IPS DF 4.7 (cell line): Measurements from ENCODE around the gene ZNF705A.
"Not testable (repeated sequence)": the region's sequence is repeated elsewhere in the genome, so short reads cannot be mapped to it uniquely, and the experiment has no call there.

Experiments
- DNase-seq: peaks from one replicate; pipeline ENCODE4 v3.0.0-alpha.2; 2013; ENCODE audit warnings: low spot score; ENCODE audit errors: extremely low read depth

ZNF705A gene

DNA sequence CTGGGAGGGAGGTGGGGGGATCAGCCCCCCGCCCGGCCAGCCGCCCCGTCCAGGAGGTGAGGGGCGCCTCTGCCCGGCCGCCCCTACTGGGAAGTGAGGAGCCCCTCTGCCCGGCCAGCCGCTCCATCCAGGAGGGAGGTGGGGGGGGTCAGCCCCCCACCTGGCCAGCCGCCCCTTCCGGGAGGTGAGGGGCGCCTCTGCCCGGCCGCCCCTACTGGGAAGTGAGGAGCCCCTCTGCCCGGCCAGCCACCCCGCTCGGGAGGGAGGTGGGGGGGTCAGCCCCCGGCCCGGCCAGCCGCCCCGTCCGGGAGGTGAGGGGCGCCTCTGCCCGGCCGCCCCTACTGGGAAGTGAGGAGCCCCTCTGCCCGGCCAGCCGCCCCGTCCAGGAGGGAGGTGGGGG, 27.4 kb downstream of the ZNF705A start:
- not testable (repeated sequence) for DNase-seq

DNA sequence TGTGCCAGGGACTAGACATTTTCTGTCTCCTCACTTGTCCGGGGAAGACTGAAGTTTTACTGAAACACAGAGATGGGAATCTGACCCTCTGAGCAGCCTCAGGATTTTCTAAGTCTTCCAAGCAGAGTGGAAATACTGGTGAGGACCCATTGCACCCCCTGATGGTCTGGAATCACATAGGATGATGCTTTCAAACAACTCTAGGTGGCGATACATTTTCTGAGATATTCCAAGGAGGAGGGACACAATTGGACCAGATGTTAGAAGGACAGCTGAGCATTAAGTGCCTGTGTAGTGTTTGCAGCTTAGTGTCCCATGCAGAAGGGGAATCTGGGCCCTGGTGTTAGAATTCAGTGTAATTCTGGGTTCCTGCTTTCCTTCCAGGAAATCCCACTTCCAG, 31.3 kb downstream of the ZNF705A start:
- not testable (repeated sequence) for DNase-seq

DNA sequence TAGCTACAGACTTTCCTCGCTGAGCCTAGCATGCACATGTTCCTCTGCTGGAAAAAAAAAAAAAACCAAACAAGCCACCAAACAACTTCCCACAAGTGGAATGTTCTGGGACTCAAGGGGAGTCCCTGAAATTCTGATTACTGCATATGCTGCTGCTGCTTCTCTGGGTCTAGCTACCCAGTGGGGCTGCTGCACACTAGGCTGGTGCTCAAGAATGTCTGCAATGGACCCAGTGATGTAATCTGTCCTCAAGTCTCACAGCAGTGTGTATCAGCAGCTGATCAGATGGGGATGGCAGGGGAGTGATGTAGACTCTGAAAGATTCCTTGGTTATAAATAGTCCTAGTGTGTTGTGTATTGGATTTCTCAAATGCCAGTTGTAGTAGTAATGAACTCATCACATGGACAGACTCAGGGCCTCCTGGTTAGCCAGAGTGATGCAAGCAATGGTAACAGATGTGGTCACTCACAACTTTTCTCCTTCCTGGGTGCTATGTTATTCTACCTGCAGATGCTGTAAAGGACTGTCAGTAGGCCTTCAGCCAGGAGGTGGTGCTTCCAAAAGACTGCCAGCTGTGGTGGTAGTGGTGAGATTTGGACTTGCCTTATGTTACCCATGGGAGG, 41.0 kb downstream of the ZNF705A start:
- not testable (repeated sequence) for DNase-seq

DNA sequence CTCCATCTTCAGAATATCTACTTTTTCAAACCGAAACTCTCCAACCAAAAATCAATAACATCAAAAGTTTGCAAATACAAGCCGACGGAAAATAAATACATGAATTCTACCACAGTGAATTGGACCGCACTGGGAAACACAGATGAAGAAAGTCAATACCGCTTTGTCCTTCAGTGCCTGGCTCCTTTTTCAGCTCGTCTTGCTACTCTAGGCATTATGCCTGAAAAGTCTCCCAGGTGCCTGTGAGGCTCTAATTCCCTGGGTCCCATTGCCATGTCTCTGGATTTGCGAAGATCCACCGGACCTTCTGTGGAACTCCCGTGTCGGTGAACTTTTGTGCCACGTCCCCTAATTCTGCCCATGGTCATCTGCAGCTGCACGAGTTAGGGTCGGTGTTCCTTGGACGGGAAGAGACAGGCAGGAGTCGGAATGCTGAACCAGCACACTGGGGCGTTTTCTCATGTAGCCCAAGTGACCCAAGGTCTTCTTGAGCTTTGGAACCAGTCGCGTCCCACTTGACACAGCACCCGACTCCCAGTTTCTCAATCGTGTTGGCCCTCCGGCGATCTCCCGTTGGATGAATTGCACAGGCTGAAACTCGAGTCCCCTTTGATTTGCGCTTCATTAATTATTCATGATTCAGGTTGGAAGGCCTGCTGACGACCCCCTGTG, 62.0 kb downstream of the ZNF705A start:
- DNase-seq = not testable (repeated sequence)

DNA sequence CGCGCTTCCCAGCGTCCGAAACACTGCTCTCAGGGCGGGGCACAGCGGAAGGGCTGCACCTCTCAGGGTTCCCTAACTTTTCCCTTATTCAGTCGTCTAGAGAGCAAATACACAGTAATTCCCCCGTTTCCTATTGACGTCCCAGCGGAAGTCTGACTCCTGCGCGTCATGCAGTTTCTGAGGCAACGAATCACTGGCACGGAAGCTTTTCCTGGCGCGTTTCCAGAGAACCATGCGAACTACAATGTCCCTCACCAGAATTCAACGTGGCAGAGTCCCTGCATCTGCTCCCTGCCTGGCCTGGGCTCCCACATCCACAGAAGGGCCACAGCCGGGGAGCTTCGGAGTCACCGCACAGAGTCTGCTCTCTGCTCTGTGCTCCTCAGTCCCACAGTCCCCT, 64.6 kb downstream of the ZNF705A start:
- DNase-seq = not testable (repeated sequence)

DNA sequence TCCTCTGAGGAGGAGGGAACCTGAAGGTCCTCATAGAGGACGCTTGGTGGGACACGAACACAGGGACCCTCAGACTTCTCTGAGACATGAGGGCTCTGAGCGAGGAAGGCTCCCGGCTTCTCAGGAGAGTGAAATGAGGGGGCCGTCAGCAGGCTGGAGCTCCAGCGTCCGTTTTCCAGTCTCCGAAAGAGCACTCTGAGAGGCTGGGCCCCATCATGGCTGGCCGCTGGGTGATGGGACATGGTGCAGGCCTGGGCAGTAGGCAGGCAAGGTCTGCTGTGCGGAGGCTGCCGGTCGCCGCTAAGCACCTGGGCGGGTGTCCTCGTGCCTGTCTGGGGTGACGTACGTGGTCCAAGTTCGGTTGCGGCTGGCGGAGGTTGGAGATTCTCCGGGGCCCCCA, 65.0 kb downstream of the ZNF705A start:
- DNase-seq = not testable (repeated sequence)

DNA sequence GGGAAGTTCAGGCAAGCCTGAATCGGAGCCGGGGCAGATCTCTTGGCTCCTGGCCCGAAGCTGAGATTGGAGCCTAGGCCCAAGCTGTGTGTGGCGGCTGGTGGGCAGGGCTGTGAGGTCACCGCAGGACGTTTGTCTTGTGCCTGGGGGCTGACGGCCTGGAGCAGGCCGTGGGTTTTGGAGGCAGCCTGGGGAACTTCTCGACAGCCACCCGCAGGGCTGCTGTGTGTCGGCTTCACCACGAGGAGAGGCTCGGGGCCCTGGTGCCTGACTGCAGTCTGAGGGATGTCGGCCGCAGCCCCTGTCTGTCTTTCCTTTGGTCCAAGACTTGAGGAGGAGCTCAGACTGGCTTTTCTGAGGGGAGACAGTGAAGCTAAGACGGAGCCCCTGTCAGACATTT, 65.5 kb downstream of the ZNF705A start:
- DNase-seq = not testable (repeated sequence)

DNA sequence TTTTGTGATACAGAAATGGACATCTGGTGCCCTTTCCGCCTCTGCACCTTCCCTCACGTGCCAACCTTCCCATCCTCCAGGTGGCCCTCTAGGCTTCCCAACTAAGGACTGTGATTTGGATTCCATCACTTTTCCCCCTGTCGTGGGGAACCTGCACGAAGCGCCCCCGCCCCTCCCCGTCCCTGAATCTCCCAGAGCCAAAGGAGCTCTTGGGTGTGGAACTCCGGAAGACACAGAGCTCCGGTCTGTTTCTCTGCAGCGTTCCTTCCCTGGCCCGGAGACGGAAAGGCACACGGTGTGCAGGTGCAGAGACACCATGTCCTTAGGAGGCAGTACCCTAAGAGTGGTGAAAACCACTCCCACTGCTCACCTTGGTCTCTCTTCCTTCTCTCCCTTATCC, 66.8 kb downstream of the ZNF705A start:
- DNase-seq = not testable (repeated sequence)

DNA sequence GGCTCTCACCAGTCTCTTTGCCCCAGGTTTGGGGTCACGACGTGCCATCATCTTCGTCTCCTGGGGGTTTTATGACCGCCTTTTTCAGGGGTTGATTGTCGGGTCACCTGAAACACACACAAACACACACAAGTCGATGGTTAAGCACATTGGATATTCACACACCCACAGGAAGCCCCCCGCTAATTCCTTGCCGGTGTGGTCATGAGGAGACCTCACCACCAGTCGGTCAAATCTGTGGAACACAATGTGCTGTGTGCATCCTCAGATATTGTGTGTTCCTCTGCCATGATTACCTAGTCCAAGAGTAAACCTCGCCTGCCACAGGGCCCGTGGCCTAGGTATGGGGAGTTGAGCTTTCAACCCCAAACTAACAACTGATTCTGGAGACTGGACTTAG, 68.0 kb downstream of the ZNF705A start:
- DNase-seq = not testable (repeated sequence)

DNA sequence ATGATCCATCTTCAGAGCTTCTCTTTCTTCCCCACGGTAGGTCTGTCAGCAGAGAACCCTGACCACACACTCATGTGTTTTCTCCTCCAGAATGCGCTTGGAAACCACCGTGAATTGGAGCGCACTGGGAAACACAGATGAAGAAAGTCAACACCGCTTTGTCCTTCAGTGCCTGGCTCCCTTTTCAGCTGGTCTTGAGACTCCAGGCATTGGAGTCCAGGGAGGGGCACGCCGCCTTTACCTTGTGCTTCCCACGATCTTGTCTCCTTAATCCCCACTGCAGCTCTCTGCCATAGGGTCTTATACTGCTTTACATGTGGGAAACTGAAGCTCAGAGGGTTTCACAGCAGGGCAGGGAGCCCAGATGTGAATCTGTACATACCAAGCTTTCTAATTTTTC, 69.5 kb downstream of the ZNF705A start:
- DNase-seq = no peak

DNA sequence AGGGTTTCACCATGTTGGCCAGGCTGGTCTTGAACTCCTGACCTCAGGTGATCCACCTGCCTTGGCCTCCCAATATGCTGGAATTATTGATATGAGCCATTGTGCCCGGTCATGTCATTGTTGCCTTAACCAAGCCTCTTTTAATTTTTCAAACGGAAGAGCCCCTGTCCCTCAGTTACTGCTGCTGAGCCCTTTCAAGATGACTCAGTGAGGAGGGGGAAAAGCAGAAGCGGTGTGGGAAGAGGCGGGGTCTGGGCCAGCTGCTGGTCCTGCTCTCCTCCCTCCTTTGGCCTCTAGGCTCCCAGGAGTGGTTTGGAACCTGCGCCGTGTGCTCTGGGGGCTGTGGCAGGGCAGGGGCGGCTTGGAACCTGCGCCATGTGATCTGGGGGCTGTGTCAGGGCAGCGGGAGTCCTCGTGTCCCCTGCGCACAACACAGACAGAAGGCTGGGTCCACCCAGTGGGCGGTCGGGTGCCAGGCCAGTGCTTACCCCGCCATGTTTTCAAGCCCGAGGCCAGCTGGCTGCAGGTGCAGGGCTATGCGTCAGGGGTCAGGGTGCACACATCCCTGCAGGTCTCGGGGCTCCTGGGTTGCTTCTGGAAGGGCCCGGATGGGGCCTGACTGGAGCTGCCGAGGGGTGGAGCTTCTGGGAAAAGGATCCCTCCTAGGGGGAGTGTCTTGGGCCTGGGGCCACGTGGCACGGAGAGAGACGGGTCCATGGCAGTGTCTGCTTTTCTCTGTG, 70.3 kb downstream of the ZNF705A start, which contains the start of gene FAM90A1:
FAM90A1 (minus strand) TSS at position 627 of the 740 bp plus-strand sequence. CDS start 2,786 bp downstream, outside the sequence.
- DNase-seq = not testable (repeated sequence)

DNA sequence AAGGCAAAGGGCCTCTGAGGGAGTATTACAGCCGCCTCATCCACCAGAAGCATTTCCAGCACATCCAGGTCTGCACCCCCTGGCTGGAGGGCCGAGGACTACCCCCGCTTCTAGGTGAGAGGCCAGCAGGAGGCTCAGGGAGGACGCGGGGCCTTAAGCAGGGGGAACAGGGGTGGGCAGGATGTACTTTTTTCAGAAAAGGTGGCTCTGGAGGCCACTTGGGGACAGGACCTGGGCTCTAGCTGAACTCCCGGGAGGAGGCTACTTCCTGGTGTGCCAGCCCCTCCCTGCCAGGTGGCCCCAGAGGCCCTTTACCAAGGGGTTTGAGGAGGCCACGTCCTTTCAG, 70.9 kb downstream of the ZNF705A start:
- not testable (repeated sequence) for DNase-seq

DNA sequence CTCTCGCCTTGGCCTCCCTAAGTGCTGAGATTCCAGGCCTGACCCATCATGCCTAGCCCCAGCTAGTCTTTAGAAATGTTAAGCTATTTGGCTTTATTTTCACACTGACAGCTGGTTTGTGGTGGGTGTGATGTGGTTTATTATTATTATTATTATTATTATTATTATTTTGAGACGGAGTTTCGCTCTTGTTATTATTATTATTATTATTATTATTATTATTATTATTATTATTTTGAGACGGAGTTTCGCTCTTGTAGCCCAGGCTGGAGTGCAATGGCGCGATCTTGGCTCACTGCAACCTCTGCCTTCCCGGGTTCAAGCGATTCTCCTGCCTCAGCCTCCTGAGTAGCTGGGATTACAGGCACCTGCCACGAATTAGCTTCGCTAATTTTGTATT, 71.8 kb downstream of the ZNF705A start:
- DNase-seq = not testable (repeated sequence)

DNA sequence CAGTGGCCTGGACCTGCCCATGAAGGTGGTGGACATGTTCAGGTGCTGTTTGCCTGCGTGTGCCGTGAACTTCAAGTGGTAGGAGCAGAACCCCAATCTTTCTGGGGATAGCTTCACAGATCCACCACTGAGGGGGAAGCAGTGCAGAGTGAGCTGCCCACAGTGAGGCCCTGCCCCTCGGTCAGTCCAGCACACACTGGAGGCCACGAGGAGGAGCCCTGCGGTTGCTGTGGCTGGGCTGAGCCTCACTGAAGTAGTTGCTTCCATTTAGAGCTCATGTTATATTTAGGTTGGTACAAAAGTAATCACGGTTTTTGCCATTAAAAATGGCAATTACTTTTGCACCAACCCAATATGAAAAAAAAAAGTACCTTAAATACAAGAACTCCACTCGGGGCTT, 72.7 kb downstream of the ZNF705A start:
- DNase-seq = not testable (repeated sequence)
